ENCODE data around the gene NCR1.
"Not testable (repeated sequence)": the region's sequence is repeated elsewhere in the genome, so short reads cannot be mapped to it uniquely, and the experiment has no call there.

Gene NCR1

DNA sequence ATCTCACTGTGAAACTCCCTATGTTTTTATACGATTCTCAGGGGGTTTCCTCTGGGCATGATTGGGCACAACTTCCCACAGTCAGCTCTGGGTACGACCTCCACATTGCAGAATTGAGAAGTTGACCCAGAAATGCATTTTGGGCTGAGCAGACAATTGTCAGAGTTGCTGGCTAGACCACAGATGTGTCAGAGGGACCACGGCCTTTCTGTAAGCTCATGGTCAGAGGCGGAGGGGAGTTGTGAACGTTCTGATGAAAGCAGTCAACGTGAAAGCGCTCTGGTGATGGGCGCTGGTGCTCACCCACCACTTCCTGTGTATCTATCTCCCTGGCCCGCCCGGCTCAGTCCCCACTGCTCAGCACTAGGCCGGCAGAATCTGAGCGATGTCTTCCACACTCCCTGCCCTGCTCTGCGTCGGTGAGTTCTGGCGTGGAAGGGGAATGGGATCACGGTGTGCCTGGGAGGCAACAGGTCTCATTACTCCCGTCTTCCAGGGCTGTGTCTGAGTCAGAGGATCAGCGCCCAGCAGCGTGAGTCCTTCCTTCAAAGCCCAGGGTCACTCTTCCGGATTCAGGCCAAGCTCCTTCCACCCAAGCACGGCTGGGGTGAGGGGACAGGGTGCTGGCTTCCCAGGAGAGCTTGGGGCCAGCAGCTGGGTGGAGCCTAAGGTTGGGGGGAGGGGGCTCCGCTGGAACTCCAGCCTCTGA, at the start of gene NCR1:
Gene NCR1 (plus strand): TSS at position 346 of the 709 bp plus-strand sequence. CDS start 40 bp downstream, at position 386.
- no peak for DNase-seq

DNA sequence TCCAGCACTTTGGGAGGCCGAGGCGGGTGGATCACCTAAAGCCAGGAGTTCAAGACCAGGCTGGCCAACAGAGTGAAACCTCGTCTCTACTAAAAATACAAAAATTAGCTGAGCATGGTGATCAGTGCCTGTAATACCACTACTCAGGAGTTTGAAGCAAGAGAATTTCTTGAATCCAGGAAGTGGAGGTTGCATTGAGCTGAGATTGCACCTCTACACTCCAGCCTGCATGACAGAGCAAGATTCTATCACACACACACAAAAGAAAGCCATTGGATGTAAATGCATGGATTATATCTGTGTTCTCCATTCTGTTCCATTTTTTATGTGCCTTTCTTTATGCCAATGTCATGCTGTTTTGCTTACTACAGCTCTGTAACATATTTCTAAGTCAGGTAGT, 47.5 kb upstream of the NCR1 start:
- not testable (repeated sequence) for DNase-seq

DNA sequence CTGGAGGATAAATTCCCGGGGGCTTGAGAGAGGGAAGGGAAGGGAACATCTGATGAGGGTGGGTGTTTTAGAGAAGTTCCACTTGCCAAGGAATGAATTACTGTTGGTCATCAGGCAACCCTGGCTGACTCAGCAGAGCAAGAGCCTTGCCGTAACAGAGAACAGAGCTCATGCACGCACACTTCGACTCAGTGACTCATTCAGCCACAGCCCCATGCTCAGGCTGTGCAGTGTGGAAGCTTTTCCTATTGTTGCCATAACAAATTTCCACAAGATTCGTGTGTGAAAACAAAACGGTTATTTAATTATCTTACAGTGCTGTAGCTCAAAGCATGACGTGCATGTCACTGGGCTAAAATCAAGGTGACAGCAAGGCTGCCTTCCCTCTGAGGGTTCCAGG, 46.5 kb upstream of the NCR1 start:
- DNase-seq, result not testable (repeated sequence)

DNA sequence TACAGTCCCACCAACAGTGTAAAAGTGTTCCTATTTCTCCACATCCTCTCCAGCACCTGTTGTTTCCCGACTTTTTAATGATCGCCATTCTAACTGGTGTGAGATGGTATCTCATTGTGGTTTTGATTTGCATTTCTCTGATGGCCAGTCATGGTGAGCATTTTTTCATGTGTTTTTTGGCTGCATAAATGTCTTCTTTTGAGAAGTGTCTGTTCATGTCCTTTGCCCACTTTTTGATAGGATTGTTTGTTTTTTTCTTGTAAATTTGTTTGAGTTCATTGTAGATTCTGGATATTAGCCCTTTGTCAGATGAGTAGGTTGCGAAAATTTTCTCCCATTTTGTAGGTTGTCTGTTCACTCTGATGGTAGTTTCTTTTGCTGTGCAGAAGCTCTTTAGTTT, 42.5 kb upstream of the NCR1 start:
- not testable (repeated sequence) for DNase-seq

GRCh38 chr19:54871696-54872095, 34.3 kb upstream of the NCR1 start:
- DNase-seq, result no peak

- no peak for DNase-seq
Observed at GRCh38 chr19:54873990-54874389, 32.0 kb upstream of the NCR1 start, which contains the start of gene FCAR. Gene FCAR, plus strand, starts transcription at chr19:54874235. Its CDS starts 55 bp downstream, at chr19:54874290.

DNA sequence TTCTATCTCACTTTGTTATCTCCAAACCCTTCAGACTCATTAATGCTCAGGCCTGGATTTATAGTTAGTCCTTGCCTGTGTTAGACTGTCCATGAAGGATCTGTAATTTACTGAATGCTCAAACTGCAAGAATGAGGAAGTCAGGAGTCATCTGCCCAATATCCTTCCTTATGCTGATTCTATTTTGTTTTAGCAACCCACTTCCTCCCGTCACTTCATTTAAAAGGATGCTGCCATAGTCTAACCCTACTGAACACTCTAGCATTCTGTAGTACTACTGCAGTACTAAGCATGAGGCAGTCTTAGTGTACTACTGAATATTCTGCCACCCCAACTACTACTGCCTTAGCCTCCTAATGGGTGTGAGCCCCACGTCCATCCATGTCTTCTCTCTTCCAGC, 30.4 kb upstream of the NCR1 start:
- no peak for DNase-seq

GRCh38 chr19:54877471-54877870, 28.5 kb upstream of the NCR1 start:
- no peak for DNase-seq

DNA sequence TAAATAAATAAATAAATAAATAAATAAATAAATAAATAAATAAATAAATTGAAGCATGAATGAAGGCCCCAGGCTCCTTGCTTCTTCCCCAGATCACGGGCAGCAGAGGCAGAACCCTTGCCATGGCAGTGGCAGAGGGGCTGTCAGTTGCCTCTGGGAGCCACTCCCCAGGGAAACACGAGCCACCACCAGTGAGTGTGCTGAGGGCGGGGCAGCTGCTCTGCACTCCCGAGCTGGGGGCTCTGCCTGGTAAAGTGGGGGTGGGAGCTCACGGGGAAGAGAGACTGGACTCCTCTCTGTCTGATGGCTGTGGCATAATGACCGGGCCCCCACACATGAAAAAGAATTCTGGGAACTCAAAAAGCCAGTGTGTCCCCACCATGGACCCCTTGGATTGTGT, 24.1 kb upstream of the NCR1 start:
- DNase-seq, result no peak

GRCh38 chr19:54882758-54883157, 23.2 kb upstream of the NCR1 start:
- no peak for DNase-seq

DNA sequence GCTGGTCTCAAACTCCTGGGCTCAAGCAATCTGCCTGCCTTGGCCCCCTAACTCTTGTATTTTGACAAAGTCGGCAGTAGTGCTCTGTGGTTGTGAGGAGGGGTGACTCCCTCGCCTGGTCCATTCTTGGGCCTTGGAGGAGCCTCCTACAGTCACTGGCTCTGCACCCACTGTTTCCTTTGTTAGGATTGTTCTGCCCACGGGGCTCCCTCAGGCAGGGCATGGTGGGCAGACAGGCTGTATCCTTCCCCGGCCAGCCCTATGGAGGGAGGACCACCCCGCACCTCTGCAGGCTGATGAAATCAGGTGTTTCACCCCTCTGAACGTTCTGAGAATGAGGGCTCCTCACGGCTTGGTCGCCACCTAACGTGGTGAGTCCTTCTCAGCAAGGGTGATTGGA, 22.7 kb upstream of the NCR1 start:
- DNase-seq, result no peak

DNA sequence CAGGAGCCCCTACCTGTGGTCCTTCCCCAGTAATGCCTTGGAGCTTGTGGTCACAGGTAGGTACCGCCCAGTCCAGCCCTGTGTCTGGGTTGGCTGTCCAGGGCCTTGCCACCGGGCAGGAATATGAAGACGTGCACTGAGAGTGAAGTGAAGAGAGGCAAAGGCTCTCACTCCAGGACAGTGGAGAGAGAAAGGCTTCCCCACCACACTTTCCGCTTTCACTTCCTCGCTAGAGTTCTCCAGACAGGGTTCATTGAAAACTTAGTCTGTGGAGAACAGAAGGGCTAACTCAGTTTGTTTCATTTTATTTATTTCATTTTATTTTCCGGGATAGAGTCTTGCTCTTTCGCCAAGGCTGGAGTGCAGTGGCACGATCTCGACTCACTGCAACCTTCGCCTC, 17.7 kb upstream of the NCR1 start:
- no peak for DNase-seq

- no peak for DNase-seq
Observed at GRCh38 chr19:54889566-54889965, 16.4 kb upstream of the NCR1 start.

DNA sequence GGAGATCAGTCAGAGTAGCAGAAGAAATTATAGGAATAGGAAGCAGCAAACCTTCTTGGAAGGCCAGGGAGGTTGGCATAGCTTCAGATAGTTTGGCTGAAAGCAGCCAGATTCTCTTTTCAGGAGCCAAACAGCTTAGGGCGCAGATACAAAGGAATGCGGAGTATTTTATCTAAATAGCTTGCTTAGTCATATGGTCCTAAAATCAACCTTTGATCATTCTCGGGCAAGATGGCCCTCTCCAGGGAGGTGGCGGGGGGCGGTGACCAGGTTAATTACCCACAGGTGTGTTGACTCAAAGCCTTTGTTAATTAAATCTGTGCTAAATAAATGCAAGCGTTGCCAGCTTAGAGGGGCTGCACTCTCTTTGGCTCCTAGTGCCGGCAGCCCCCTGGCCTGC, 12.5 kb upstream of the NCR1 start:
- no peak for DNase-seq

- not testable (repeated sequence) for DNase-seq
Observed at GRCh38 chr19:54894106-54894505, 11.8 kb upstream of the NCR1 start.

DNA sequence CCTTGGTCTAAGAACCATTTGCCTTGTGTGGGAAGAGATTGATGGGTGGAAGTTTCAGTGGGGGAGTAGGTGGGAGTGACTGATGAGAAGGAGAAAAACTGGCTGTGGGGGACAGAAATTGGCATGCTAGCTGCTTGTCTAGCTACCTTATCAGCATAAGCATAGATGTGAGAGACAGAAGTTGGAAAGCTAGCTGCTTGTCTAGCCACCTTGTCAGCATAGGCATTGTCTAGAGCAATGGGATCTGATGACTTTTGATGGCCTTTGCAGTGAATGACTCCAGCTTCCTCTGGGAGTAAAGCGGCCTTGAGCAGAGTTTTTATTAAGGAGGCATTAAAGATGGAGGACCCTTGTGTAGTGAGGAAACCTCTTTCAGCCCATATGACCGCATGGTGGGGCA, 9.9 kb upstream of the NCR1 start:
- no peak for DNase-seq

DNA sequence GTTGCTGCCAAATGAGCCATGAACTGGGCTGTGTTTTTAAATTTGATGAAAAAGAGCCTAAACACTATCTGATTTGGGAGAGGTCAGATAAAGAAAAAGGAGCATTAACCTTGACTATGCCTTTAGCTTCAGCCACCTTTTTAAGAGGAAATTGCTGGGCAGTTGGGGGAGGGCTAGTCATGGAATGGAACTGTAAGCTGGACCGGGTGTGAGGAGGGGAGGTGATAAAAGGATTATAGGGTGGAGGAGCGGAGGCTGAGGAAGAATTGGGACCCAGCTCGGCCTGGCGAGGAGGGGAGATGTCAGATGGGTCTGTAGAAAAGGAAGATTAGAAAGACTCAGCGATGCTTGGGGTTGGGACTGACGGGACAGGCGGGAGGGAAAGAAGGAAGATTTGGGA, 7.3 kb upstream of the NCR1 start:
- not testable (repeated sequence) for DNase-seq

- DNase-seq, result not testable (repeated sequence)
Observed at GRCh38 chr19:54899646-54900045, 6.3 kb upstream of the NCR1 start.

DNA sequence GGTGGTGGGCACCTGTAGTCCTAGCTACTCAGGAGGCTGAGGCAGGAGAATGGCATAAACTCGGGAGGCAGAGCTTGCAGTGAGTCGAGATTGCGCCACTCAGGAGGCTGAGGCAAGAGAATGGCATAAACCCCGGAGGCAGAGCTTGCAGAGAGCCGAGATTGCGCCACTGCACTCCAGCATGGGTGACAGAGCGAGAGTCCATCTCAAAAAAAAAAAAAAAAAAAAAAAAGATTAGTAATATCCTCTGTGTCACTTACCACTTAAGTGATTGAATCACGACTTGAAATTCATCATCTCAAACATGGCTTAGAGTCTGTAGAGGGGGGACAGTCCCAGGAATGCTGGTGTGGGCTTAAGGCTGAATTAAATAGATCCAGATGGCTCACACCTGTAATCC, 4.8 kb upstream of the NCR1 start:
- DNase-seq, result not testable (repeated sequence)

- no peak for DNase-seq
Observed at GRCh38 chr19:54902061-54902460, 3.9 kb upstream of the NCR1 start.

GRCh38 chr19:54903303-54903702, 2.6 kb upstream of the NCR1 start:
- no peak for DNase-seq

GRCh38 chr19:54904261-54904660, 1.7 kb upstream of the NCR1 start:
- not testable (repeated sequence) for DNase-seq

DNA sequence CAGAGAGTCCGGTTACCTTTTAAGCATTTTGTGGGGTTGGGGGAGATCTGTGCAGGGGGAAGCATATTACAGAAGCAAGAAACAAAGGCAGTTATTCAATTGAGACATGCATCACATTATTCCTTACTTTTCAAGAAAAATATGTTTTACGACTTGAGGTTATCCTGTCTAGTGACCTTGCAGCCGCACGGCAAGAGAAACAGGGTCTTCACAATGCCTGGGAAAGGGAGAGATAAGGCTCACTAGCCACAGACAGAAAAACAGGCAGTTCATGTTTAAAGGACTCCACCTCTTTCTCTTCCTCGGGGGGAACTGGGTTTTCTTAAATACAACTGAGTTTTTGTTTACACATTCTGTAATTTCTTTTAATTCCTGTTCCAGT, 536 bp upstream of the NCR1 start:
- no peak for DNase-seq

DNA sequence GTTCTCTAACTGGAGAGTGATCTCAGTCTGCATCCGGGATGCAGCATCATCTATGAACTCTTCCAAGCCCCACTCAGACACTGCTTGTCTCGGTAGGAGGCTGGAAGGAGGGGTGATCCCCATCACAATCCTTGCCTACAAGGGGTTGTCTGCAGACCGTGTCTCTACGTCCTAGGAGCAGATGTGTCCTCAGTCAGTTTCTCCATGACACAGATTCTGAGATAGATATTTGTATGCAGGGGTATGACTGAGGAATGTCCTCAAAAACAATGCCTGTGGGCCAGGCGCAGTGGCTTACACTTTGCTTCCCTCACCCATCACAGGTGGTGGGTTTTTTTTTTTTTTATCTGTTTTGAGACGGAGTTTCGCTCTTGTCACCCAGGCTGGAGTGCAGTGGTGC, 871 bp downstream of the NCR1 start:
- DNase-seq, result no peak

DNA sequence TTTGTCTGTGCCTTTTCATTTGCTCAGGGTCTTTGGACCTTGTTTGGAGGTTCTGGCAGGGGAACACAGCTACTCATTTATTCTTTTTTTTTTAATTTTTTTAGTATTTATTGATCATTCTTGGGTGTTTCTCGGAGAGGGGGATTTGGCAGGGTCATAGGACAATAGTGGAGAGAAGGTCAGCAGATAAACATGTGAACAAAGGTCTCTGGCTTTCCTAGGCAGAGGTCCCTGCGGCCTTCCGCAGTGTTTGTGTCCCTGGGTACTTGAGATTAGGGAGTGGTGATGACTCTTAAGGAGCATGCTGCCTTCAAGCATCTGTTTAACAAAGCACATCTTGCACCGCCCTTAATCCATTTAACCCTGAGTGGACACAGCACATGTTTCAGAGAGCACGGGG, 2.0 kb downstream of the NCR1 start:
- not testable (repeated sequence) for DNase-seq
